ENCODE measurements around the gene AGBL5. TPM values are rescaled to one million over a fixed set of nuclear protein-coding genes. Genes with fewer than 3 reads are reported as not detected.

AGBL5 gene
- total and polyA plus RNA-seq, 4 experiments from 2014 or later: 7.4 to 14.9 (median 10.8) TPM

GRCh38 chr2:27018142-27018541, 33.3 kb upstream of the AGBL5 start:
- no peaks in the 10 kb centered on the region for H3K27me3 ChIP-seq (ENCODE audit: insufficient read depth, low read length)
- Mint-ChIP-seq H3K9me3 (no peaks in the 10 kb centered on the region), H3K27ac (no peak overlapping the region), H3K4me1 (no peaks in the 10 kb centered on the region), H3K36me3 (peaks cover 3 to 4% of the 10 kb centered on the region in 2 donors), H3K27me3 (no peaks in the 10 kb centered on the region), H3K4me3 (no peak overlapping the region)
- CTCF ChIA-PET (ENCODE audit: partially characterized antibody): interaction anchor here (2.0 to 6.1 kb wide), 4 partner anchors 50 to 64 kb away, joined by 6 to 68 read pairs (median 18); no protein-coding TSS in a partner anchor
- H3K36me3 ChIP-seq (ENCODE audit: insufficient read depth, low read length): no peaks in the 10 kb centered on the region
- no peak overlapping the region for H3K4me3 ChIP-seq (ENCODE audit: low read length in 2 of 2)
- H3K4me1 ChIP-seq (ENCODE audit: insufficient read depth, low read length): no peaks in the 10 kb centered on the region
- H3K9me3 ChIP-seq (ENCODE audit: control insufficient read depth in 1 of 2, low read length in 2 of 2): no peaks in the 10 kb centered on the region
- no peak overlapping the region for H3K27ac ChIP-seq (ENCODE audit: low read depth, low read length)
- intact Hi-C loops (cut with micrococcal nuclease): no loop called here
- POLR2A ChIA-PET (ENCODE audit: partially characterized antibody): no interaction called here
- DNase-seq: no peak

DNA sequence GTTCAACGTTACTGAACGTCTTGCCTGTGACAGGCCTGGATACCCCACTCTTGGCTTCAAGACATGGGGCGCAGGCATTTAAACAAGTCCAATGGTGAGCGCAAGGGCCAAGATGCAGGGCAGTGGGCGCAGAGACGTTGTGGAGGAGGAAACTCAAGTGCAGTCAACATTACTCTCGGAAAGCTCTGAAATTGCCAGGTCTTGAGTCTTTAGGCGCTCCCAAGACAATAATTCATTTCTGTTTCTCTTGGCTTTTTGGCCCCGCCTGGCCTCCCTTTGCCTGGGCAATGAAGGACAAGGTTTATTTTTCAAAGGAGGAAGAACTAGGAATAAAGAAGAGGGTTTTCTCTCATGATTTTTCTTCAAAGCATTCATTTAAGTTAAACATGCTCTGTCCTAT, 32.0 kb upstream of the AGBL5 start:
- Mint-ChIP-seq H3K27me3 (no peaks in the 10 kb centered on the region), H3K9me3 (no peaks in the 10 kb centered on the region), H3K4me1 (no peaks in the 10 kb centered on the region), H3K36me3 (peaks cover 3 to 4% of the 10 kb centered on the region in 2 donors), H3K4me3 (no peak overlapping the region), H3K27ac (no peak overlapping the region)
- no peaks in the 10 kb centered on the region for H3K4me1 ChIP-seq (ENCODE audit: insufficient read depth, low read length)
- no peak overlapping the region for H3K27ac ChIP-seq (ENCODE audit: low read depth, low read length)
- H3K4me3 ChIP-seq (ENCODE audit: low read length in 2 of 2): no peak overlapping the region
- peaks cover 6% of the 10 kb centered on the region for H3K36me3 ChIP-seq (ENCODE audit: insufficient read depth, low read length)
- intact Hi-C loops (cut with micrococcal nuclease): no loop called here
- ChIA-PET POLR2A (ENCODE audit: partially characterized antibody) (no interaction called here), CTCF (ENCODE audit: partially characterized antibody) (interaction anchor here (6.1 kb wide), 1 partner anchor 57 kb away, joined by 68 read pairs; no protein-coding TSS in a partner anchor)
- no peaks in the 10 kb centered on the region for H3K9me3 ChIP-seq (ENCODE audit: control insufficient read depth in 1 of 2, low read length in 2 of 2)
- no peaks in the 10 kb centered on the region for H3K27me3 ChIP-seq (ENCODE audit: insufficient read depth, low read length)
- DNase-seq: no peak

- no peaks in the 10 kb centered on the region for H3K4me1 ChIP-seq (ENCODE audit: insufficient read depth, low read length)
- peaks cover 3 to 6% of the 10 kb centered on the region in 2 donors for H3K36me3 Mint-ChIP-seq
- DNase-seq: no peak
- no peak overlapping the region for H3K4me3 ChIP-seq (ENCODE audit: low read length in 2 of 2)
- H3K9me3 Mint-ChIP-seq: no peaks in the 10 kb centered on the region
- H3K27ac Mint-ChIP-seq: no peak overlapping the region
- no peak overlapping the region for H3K4me3 Mint-ChIP-seq
- ChIA-PET CTCF (ENCODE audit: partially characterized antibody) (interaction anchor here (6.1 kb wide), 1 partner anchor 58 kb away, joined by 68 read pairs; no protein-coding TSS in a partner anchor), POLR2A (ENCODE audit: partially characterized antibody) (no interaction called here)
- H3K9me3 ChIP-seq (ENCODE audit: control insufficient read depth in 1 of 2, low read length in 2 of 2): no peaks in the 10 kb centered on the region
- intact Hi-C loops (cut with micrococcal nuclease): no loop called here
- no peak overlapping the region for H3K27ac ChIP-seq (ENCODE audit: low read depth, low read length)
- H3K4me1 Mint-ChIP-seq: no peaks in the 10 kb centered on the region
- H3K27me3 ChIP-seq (ENCODE audit: insufficient read depth, low read length): no peaks in the 10 kb centered on the region
- no peaks in the 10 kb centered on the region for H3K27me3 Mint-ChIP-seq
- peaks cover 6% of the 10 kb centered on the region for H3K36me3 ChIP-seq (ENCODE audit: insufficient read depth, low read length)
Observed at GRCh38 chr2:27019931-27020855, 31.3 kb upstream of the AGBL5 start.

- H3K27ac Mint-ChIP-seq: no peak overlapping the region
Observed at GRCh38 chr2:27021253-27022049, 30.0 kb upstream of the AGBL5 start.

DNA sequence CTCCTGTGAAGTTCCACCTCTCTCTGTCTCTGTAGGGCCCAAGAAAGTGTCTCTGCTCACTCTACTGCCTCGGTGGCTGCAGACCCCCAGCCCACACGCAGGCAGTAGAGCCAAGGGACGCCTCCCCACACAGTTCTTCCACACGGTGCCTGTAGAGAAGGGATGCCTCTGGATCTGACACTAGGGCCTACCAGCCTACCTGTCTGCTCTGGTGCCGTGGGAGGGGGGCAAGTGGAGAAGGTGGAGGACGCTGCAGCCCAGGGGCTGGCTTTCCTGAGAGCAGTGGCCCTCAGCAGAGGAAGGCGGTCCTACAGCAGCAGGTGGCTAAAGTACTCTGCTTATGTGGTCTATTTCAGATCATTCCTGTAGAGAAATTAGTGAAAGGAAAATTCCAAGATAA, 27.7 kb upstream of the AGBL5 start:
- intact Hi-C loops (cut with micrococcal nuclease): no loop called here
- no peaks in the 10 kb centered on the region for H3K9me3 Mint-ChIP-seq
- Histone ChIP-seq H3K4me1 (ENCODE audit: insufficient read depth, low read length) (no peaks in the 10 kb centered on the region), H3K4me3 (ENCODE audit: low read length in 2 of 2) (no peak overlapping the region), H3K36me3 (ENCODE audit: insufficient read depth, low read length) (peaks cover 6% of the 10 kb centered on the region), H3K9me3 (ENCODE audit: control insufficient read depth in 1 of 2, low read length in 2 of 2) (no peaks in the 10 kb centered on the region), H3K27me3 (ENCODE audit: insufficient read depth, low read length) (no peaks in the 10 kb centered on the region), H3K27ac (ENCODE audit: low read depth, low read length) (no peak overlapping the region)
- H3K4me1 Mint-ChIP-seq: peaks cover 0 to 1% (median 0%) of the 10 kb centered on the region in 4 donors
- DNase-seq: no peak
- ChIA-PET CTCF (ENCODE audit: partially characterized antibody) (interaction anchor here (1.5 kb wide), 1 partner anchor 62 kb away, joined by 3 read pairs; no protein-coding TSS in a partner anchor), POLR2A (ENCODE audit: partially characterized antibody) (no interaction called here)
- H3K27ac Mint-ChIP-seq: no peak overlapping the region
- H3K36me3 Mint-ChIP-seq: peaks cover 3 to 14% of the 10 kb centered on the region in 2 donors
- no peak overlapping the region for H3K4me3 Mint-ChIP-seq
- H3K27me3 Mint-ChIP-seq: no peaks in the 10 kb centered on the region

More at GRCh38 chr2:27021253-27022049, 30.0 kb upstream of the AGBL5 start:
- Mint-ChIP-seq H3K36me3 (peaks cover 3 to 9% of the 10 kb centered on the region in 2 donors), H3K9me3 (no peaks in the 10 kb centered on the region), H3K4me3 (no peak overlapping the region), H3K27me3 (no peaks in the 10 kb centered on the region), H3K4me1 (no peaks in the 10 kb centered on the region)
- intact Hi-C loops (cut with micrococcal nuclease): no loop called here
- Histone ChIP-seq H3K36me3 (ENCODE audit: insufficient read depth, low read length) (peaks cover 6% of the 10 kb centered on the region), H3K27me3 (ENCODE audit: insufficient read depth, low read length) (no peaks in the 10 kb centered on the region), H3K27ac (ENCODE audit: low read depth, low read length) (no peak overlapping the region), H3K9me3 (ENCODE audit: control insufficient read depth in 1 of 2, low read length in 2 of 2) (no peaks in the 10 kb centered on the region), H3K4me3 (ENCODE audit: low read length in 2 of 2) (no peak overlapping the region), H3K4me1 (ENCODE audit: insufficient read depth, low read length) (no peaks in the 10 kb centered on the region)
- ChIA-PET CTCF (ENCODE audit: partially characterized antibody) (no interaction called here), POLR2A (ENCODE audit: partially characterized antibody) (interaction anchor here (1.1 kb wide), 1 partner anchor 28 kb away, joined by 3 read pairs; no protein-coding TSS in a partner anchor)
- no peak for DNase-seq

DNA sequence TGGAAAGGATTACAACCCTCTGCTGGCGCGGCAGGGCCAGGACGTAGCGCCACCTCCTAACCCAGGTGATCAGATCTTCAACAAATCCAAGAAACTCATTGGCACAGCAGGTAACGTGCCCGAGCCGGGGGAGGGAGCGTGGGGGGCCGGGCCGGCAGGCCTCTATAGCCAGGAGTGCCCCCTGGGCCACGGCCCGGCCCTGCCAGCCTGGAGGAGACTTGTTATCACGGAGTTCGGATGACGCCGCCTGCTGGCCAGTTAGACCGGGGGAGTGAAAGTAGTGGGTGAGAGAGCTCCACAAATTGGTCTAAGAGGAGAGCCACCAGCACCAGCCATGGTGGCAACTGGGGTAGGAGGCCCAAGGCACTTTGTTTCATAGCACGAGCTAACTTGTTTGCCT, 27.3 kb upstream of the AGBL5 start:
- ChIA-PET POLR2A (ENCODE audit: partially characterized antibody) (no interaction called here), CTCF (ENCODE audit: partially characterized antibody) (no interaction called here)
- H3K4me1 ChIP-seq (ENCODE audit: insufficient read depth, low read length): no peaks in the 10 kb centered on the region
- Mint-ChIP-seq H3K27me3 (no peaks in the 10 kb centered on the region), H3K4me3 (no peak overlapping the region), H3K9me3 (no peaks in the 10 kb centered on the region), H3K36me3 (peaks cover 3 to 14% of the 10 kb centered on the region in 2 donors), H3K27ac (no peak overlapping the region), H3K4me1 (peaks cover 0 to 2% (median under 1%) of the 10 kb centered on the region in 4 donors)
- H3K36me3 ChIP-seq (ENCODE audit: insufficient read depth, low read length): peaks cover 6% of the 10 kb centered on the region
- no peak for DNase-seq
- H3K27ac ChIP-seq (ENCODE audit: low read depth, low read length): no peak overlapping the region
- intact Hi-C loops (cut with micrococcal nuclease): no loop called here
- no peaks in the 10 kb centered on the region for H3K27me3 ChIP-seq (ENCODE audit: insufficient read depth, low read length)
- H3K4me3 ChIP-seq (ENCODE audit: low read length in 2 of 2): no peak overlapping the region
- no peaks in the 10 kb centered on the region for H3K9me3 ChIP-seq (ENCODE audit: control insufficient read depth in 1 of 2, low read length in 2 of 2)

GRCh38 chr2:27024812-27025211, 26.7 kb upstream of the AGBL5 start:
- no peak for DNase-seq
- Mint-ChIP-seq H3K4me3 (no peak overlapping the region), H3K36me3 (peaks cover 3 to 20% of the 10 kb centered on the region in 2 donors), H3K9me3 (no peaks in the 10 kb centered on the region), H3K27ac (no peak overlapping the region), H3K4me1 (peaks cover 0 to 8% (median 5%) of the 10 kb centered on the region in 4 donors), H3K27me3 (no peaks in the 10 kb centered on the region)
- intact Hi-C loops (cut with micrococcal nuclease): no loop called here
- Histone ChIP-seq H3K9me3 (ENCODE audit: control insufficient read depth in 1 of 2, low read length in 2 of 2) (no peaks in the 10 kb centered on the region), H3K36me3 (ENCODE audit: insufficient read depth, low read length) (peaks cover 6% of the 10 kb centered on the region), H3K27ac (ENCODE audit: low read depth, low read length) (no peak overlapping the region), H3K4me3 (ENCODE audit: low read length in 2 of 2) (no peak overlapping the region), H3K4me1 (ENCODE audit: insufficient read depth, low read length) (no peaks in the 10 kb centered on the region), H3K27me3 (ENCODE audit: insufficient read depth, low read length) (no peaks in the 10 kb centered on the region)
- ChIA-PET POLR2A (ENCODE audit: partially characterized antibody) (no interaction called here), CTCF (ENCODE audit: partially characterized antibody) (no interaction called here)
